ENCODE results near the gene NCCRP1. TPM values are rescaled to one million over a fixed set of nuclear protein-coding genes. Genes with fewer than 3 reads are reported as not detected.

Gene NCCRP1, protein sequence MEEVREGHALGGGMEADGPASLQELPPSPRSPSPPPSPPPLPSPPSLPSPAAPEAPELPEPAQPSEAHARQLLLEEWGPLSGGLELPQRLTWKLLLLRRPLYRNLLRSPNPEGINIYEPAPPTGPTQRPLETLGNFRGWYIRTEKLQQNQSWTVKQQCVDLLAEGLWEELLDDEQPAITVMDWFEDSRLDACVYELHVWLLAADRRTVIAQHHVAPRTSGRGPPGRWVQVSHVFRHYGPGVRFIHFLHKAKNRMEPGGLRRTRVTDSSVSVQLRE
- total RNA-seq (2022) = not detected in 2 replicates
- percentile 13 among the genes with signal in this experiment for Bru-seq, nascent RNA
- BruChase-seq, experiment 1, labeled RNA remaining after a 6-hour chase = percentile 28 among the genes with signal in this experiment
- percentile 14 among the genes with signal in this experiment for BruChase-seq, experiment 2, labeled RNA remaining after a 2-hour chase
- long read RNA-seq = 0 reads

DNA sequence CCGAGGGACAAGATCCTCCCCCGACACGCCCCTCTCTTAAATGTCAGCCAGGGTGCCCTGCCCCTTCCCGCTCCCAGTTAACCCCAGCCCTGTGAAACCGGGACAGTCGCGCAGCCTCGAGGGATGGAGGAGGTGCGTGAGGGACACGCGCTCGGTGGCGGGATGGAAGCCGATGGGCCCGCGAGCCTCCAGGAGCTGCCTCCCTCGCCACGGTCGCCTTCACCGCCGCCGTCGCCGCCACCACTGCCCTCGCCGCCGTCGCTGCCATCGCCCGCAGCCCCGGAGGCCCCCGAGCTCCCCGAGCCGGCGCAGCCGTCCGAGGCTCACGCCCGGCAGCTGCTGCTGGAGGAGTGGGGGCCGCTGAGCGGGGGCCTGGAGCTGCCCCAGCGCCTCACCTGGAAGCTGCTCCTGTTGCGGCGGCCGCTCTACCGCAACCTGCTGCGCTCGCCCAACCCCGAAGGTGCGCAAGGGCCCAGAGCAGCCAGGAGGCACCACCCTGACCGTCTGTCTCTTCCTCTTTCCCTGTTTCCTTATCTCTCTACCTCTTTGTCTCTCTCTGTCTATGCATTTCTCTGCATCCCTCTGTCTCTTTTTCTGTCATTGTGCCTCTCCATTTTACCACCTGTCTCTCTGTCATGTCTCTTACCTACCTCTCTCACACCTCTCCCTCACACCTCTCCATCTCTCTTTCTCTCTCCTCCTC, at the start of gene NCCRP1:
NCCRP1 (plus strand) TSS at position 105 of the 703 bp plus-strand sequence; CDS start at position 124, 19 bp downstream.
- H3K27ac Mint-ChIP-seq (ENCODE audit: low read depth, unreplicated experiment) = no peak within 1 kb of the TSS
- peaks cover 24% of the 10 kb centered on the region for H3K4me1 Mint-ChIP-seq (ENCODE audit: insufficient read depth, unreplicated experiment)
- no peak for DNase-seq (ENCODE audit: unreplicated experiment)
- H3K36me3 Mint-ChIP-seq (ENCODE audit: insufficient read depth, unreplicated experiment) = peaks cover 5% of the 10 kb centered on the region
- no TSS peak for BruUV-seq (replicated peaks)
- no peaks in the 10 kb centered on the region for H3K9me3 Mint-ChIP-seq (ENCODE audit: unreplicated experiment)
- CTCF ChIA-PET = interaction anchor here (0.9 kb wide), 1 partner anchor 145 kb away, joined by 3 read pairs; no protein-coding TSS in a partner anchor
- POLR2A ChIA-PET = no interaction called here
- TF ChIP-seq, protein P1, sequence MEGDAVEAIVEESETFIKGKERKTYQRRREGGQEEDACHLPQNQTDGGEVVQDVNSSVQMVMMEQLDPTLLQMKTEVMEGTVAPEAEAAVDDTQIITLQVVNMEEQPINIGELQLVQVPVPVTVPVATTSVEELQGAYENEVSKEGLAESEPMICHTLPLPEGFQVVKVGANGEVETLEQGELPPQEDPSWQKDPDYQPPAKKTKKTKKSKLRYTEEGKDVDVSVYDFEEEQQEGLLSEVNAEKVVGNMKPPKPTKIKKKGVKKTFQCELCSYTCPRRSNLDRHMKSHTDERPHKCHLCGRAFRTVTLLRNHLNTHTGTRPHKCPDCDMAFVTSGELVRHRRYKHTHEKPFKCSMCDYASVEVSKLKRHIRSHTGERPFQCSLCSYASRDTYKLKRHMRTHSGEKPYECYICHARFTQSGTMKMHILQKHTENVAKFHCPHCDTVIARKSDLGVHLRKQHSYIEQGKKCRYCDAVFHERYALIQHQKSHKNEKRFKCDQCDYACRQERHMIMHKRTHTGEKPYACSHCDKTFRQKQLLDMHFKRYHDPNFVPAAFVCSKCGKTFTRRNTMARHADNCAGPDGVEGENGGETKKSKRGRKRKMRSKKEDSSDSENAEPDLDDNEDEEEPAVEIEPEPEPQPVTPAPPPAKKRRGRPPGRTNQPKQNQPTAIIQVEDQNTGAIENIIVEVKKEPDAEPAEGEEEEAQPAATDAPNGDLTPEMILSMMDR (IDR thresholded peaks at IDR 0.05; ENCODE audit: unreplicated experiment) = no peak
- no peak within 1 kb of the TSS for H3K4me3 Mint-ChIP-seq (ENCODE audit: unreplicated experiment)
- H3K27me3 Mint-ChIP-seq (ENCODE audit: insufficient read depth, unreplicated experiment) = peaks cover 47% of the 10 kb centered on the region
- intact Hi-C loops (cut with micrococcal nuclease) = loop anchor here (10.0 kb wide), 1 partner anchor 128 kb away; the partner anchor contains the start of gene LRFN1

DNA sequence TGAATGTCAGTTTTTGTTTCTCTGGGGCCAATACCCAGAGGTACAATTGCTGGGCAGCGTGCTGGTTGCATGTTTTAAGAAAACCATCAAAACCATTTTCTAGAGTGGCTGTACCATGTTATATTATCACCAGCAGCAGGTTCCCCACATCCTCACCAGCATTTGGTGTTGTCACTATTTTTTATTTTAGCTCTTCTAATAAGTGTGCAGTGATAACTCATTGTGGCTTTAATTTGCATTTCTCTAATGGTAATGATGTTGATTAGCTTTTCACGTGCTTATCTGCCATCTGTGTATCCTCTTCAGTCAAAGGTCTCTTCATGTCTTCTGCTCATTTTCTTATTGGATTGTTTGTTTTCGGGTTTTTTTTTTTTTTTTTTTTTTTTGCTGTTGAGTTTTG, 49.3 kb upstream of the NCCRP1 start:
- Mint-ChIP-seq H3K4me3 (ENCODE audit: unreplicated experiment) (no peak overlapping the region), H3K27me3 (ENCODE audit: insufficient read depth, unreplicated experiment) (no peaks in the 10 kb centered on the region), H3K9me3 (ENCODE audit: unreplicated experiment) (no peaks in the 10 kb centered on the region), H3K36me3 (ENCODE audit: insufficient read depth, unreplicated experiment) (peaks cover 6% of the 10 kb centered on the region), H3K4me1 (ENCODE audit: insufficient read depth, unreplicated experiment) (no peaks in the 10 kb centered on the region), H3K27ac (ENCODE audit: low read depth, unreplicated experiment) (no peak overlapping the region)
- POLR2A ChIA-PET = no interaction called here
- TF ChIP-seq, protein P1 (IDR thresholded peaks at IDR 0.05; ENCODE audit: unreplicated experiment) = no peak
- DNase-seq (ENCODE audit: unreplicated experiment) = no peak
- CTCF ChIA-PET = no interaction called here
- no TSS peak for BruUV-seq (replicated peaks)
- intact Hi-C loops (cut with micrococcal nuclease) = no loop called here

DNA sequence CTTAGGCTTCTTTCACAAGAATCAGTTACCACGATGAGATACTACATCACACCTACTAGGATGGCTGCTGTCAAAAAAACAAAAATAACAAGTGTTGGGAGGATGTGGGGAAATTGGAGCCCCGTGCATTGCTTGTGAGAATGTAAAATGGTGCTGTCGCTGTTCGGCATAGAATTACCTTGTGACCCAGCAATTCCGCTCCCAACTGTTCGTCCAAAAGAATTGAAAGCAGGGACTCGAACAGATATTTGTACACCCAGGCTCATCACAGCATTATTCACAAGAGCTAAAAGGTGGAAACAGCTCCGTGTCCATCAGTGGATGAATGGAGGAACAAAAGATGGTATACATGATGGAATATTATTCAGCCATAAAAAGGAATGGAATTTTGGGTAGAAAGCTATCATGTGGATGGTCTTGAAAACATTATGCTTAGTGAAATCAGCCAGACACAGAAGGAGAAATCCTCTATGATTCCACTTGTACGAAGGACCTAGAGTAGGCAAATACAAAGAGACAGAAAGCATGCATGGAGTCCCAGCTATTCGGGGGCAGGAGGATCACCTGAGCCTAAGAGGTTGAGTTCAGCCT, 47.7 kb upstream of the NCCRP1 start:
- no TSS peak for BruUV-seq (replicated peaks)
- H3K27me3 Mint-ChIP-seq (ENCODE audit: insufficient read depth, unreplicated experiment) = no peaks in the 10 kb centered on the region
- ChIA-PET POLR2A (interaction anchor here (0.9 kb wide), 1 partner anchor 37 kb away, joined by 3 read pairs; no protein-coding TSS in a partner anchor), CTCF (interaction anchor here (0.6 to 1.3 kb wide), 3 partner anchors 20 to 401 kb away, joined by 3 read pairs; no protein-coding TSS in a partner anchor)
- DNase-seq (ENCODE audit: unreplicated experiment) = no peak
- intact Hi-C loops (cut with micrococcal nuclease) = no loop called here
- H3K4me1 Mint-ChIP-seq (ENCODE audit: insufficient read depth, unreplicated experiment) = peaks cover 5% of the 10 kb centered on the region
- H3K27ac Mint-ChIP-seq (ENCODE audit: low read depth, unreplicated experiment) = no peak overlapping the region
- no peak overlapping the region for H3K4me3 Mint-ChIP-seq (ENCODE audit: unreplicated experiment)
- no peaks in the 10 kb centered on the region for H3K9me3 Mint-ChIP-seq (ENCODE audit: unreplicated experiment)
- peaks cover 6% of the 10 kb centered on the region for H3K36me3 Mint-ChIP-seq (ENCODE audit: insufficient read depth, unreplicated experiment)
- TF ChIP-seq, protein P1 (IDR thresholded peaks at IDR 0.05; ENCODE audit: unreplicated experiment) = no peak

DNA sequence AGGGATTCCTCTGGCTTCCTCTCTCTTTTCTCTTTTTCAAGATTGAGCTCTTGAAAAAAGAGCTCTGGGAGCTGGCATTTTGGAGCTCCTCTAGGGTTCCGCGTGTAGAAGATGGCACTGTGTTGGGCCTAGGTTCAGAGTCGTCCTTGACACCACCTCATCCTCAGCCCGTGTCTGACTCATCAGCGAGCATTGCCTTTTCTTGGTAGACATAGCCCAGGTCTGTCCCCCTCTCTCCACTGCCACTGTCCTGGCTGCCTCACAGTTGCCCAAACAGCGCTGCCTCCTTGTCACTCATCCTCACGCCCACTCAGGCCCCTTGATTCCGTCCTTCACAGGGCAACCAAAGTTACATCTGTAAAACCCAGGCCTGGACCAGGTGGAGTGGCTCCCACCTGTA, 46.5 kb upstream of the NCCRP1 start:
- POLR2A ChIA-PET = no interaction called here
- Mint-ChIP-seq H3K4me1 (ENCODE audit: insufficient read depth, unreplicated experiment) (peaks cover 16% of the 10 kb centered on the region), H3K27ac (ENCODE audit: low read depth, unreplicated experiment) (no peak overlapping the region), H3K9me3 (ENCODE audit: unreplicated experiment) (no peaks in the 10 kb centered on the region), H3K36me3 (ENCODE audit: insufficient read depth, unreplicated experiment) (peaks cover 2% of the 10 kb centered on the region), H3K4me3 (ENCODE audit: unreplicated experiment) (no peak overlapping the region), H3K27me3 (ENCODE audit: insufficient read depth, unreplicated experiment) (no peaks in the 10 kb centered on the region)
- intact Hi-C loops (cut with micrococcal nuclease) = no loop called here
- CTCF ChIA-PET = interaction anchor here (0.6 to 1.3 kb wide), 4 partner anchors 21 to 325 kb away, joined by 3 read pairs; no protein-coding TSS in a partner anchor
- no peak for DNase-seq (ENCODE audit: unreplicated experiment)
- TF ChIP-seq, protein P1 (IDR thresholded peaks at IDR 0.05; ENCODE audit: unreplicated experiment) = no peak
- no TSS peak for BruUV-seq (replicated peaks)
